ENCODE results near the gene COX11.

Gene COX11

GRCh38 chr17:54945671-54946070 is 22.8 kb downstream of the COX11 start:
- no peak for DNase-seq (ENCODE audit: extremely low read depth, low read depth)
- TF ChIP-seq CTCF (IDR thresholded peaks at IDR 0.05; ENCODE audit: low read depth, low read length), result no peak

GRCh38 chr17:54945231-54945630 is 23.2 kb downstream of the COX11 start:
- no peak for TF ChIP-seq CTCF (IDR thresholded peaks at IDR 0.05; ENCODE audit: low read depth, low read length)
- DNase-seq (ENCODE audit: extremely low read depth, low read depth), result no peak

- no peak for DNase-seq (ENCODE audit: extremely low read depth, low read depth)
- TF ChIP-seq CTCF (IDR thresholded peaks at IDR 0.05; ENCODE audit: low read depth, low read length), result no peak
Measured at GRCh38 chr17:54944796-54945195, 23.7 kb downstream of the COX11 start.

GRCh38 chr17:54941285-54941684 is 27.2 kb downstream of the COX11 start:
- no peak for DNase-seq (ENCODE audit: extremely low read depth, low read depth)
- TF ChIP-seq CTCF (IDR thresholded peaks at IDR 0.05; ENCODE audit: low read depth, low read length), result no peak

- DNase-seq (ENCODE audit: extremely low read depth, low read depth), result no peak
Measured at GRCh38 chr17:54937426-54937825, 31.0 kb downstream of the COX11 start.

GRCh38 chr17:54937018-54937417 is 31.4 kb downstream of the COX11 start:
- TF ChIP-seq CTCF (IDR thresholded peaks at IDR 0.05; ENCODE audit: low read depth, low read length), result no peak
- no peak for DNase-seq (ENCODE audit: extremely low read depth, low read depth)

More at GRCh38 chr17:54937426-54937825, 31.0 kb downstream of the COX11 start:
- no peak for TF ChIP-seq CTCF (IDR thresholded peaks at IDR 0.05; ENCODE audit: low read depth, low read length)

- DNase-seq (ENCODE audit: extremely low read depth, low read depth), result no peak
- TF ChIP-seq CTCF (IDR thresholded peaks at IDR 0.05; ENCODE audit: low read depth, low read length), result no peak
Measured at GRCh38 chr17:54935471-54935870, 33.0 kb downstream of the COX11 start.
